ENCODE measurements around the gene KCNG1.

The KCNG1 gene

GRCh38 chr20:51022803-51023616 is at the start of gene KCNG1 (continued):
- TF ChIP-seq, protein P1, sequence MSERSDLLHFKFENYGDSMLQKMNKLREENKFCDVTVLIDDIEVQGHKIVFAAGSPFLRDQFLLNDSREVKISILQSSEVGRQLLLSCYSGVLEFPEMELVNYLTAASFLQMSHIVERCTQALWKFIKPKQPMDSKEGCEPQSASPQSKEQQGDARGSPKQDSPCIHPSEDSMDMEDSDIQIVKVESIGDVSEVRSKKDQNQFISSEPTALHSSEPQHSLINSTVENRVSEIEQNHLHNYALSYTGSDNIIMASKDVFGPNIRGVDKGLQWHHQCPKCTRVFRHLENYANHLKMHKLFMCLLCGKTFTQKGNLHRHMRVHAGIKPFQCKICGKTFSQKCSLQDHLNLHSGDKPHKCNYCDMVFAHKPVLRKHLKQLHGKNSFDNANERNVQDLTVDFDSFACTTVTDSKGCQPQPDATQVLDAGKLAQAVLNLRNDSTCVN (tag by site-specific recombination; optimal IDR thresholded peaks at IDR 0.05) = peak; percentile 78
- TF ChIP-seq ELK4 (IDR thresholded peaks at IDR 0.05; ENCODE audit: borderline replicate concordance, low read depth, low read length) (no peak), YY2 (tag by site-specific recombination; IDR thresholded peaks at IDR 0.05) (no peak), SP2 (tag by site-specific recombination; IDR thresholded peaks at IDR 0.05) (peak; percentile 74), ZNF555 (tag by site-specific recombination; conservative IDR thresholded peaks at IDR 0.05) (no peak), ZNF596 (tag by site-specific recombination; IDR thresholded peaks at IDR 0.05) (0 out of 2 replicates have a peak, but pooled peaks have one; percentile 32), KLF9 (tag by site-specific recombination; IDR thresholded peaks at IDR 0.05; ENCODE audit: low read depth) (peak; percentile 43; the same call in 1 of the 2 replicates), ZNF624 (tag by site-specific recombination; IDR thresholded peaks at IDR 0.05) (no peak), ZNF600 (tag by site-specific recombination; IDR thresholded peaks at IDR 0.05) (no peak), PRDM10 (tag by site-specific recombination; IDR thresholded peaks at IDR 0.05) (peak; percentile 30), ZBTB20 (tag by site-specific recombination; IDR thresholded peaks at IDR 0.05) (peak; percentile 78), ZNF184 (tag by site-specific recombination; IDR thresholded peaks at IDR 0.05) (no peak), KLF8 (tag by site-specific recombination; IDR thresholded peaks at IDR 0.05) (0 out of 2 replicates have a peak, but pooled peaks have one; percentile 31), BCL11A (tag by site-specific recombination; IDR thresholded peaks at IDR 0.05; ENCODE audit: low read depth) (no peak), ZBTB8A (tag by site-specific recombination; IDR thresholded peaks at IDR 0.05) (peak; percentile 89), ZNF366 (tag by site-specific recombination; conservative IDR thresholded peaks at IDR 0.05) (no peak), ZNF692 (tag by site-specific recombination; IDR thresholded peaks at IDR 0.05) (0 out of 2 replicates have a peak, but pooled peaks have one; percentile 41), EGR2 (tag by site-specific recombination; IDR thresholded peaks at IDR 0.05; ENCODE audit: low read depth) (no peak), ZBTB11 (tag by site-specific recombination; conservative IDR thresholded peaks at IDR 0.05; ENCODE audit: low read depth) (no peak; the same call in 1 of the 2 replicates)
- TF ChIP-seq, protein P2, sequence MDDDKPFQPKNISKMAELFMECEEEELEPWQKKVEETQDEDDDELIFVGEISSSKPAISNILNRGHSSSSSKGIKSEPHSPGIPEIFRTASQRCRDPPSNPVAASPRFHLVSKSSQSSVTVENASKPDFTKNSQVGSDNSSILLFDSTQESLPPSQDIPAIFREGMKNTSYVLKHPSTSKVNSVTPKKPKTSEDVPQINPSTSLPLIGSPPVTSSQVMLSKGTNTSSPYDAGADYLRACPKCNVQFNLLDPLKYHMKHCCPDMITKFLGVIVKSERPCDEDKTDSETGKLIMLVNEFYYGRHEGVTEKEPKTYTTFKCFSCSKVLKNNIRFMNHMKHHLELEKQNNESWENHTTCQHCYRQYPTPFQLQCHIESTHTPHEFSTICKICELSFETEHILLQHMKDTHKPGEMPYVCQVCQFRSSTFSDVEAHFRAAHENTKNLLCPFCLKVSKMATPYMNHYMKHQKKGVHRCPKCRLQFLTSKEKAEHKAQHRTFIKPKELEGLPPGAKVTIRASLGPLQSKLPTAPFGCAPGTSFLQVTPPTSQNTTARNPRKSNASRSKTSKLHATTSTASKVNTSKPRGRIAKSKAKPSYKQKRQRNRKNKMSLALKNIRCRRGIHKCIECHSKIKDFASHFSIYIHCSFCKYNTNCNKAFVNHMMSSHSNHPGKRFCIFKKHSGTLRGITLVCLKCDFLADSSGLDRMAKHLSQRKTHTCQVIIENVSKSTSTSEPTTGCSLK (tag by site-specific recombination; IDR thresholded peaks at IDR 0.05) = no peak
- TF ChIP-seq, protein P3, sequence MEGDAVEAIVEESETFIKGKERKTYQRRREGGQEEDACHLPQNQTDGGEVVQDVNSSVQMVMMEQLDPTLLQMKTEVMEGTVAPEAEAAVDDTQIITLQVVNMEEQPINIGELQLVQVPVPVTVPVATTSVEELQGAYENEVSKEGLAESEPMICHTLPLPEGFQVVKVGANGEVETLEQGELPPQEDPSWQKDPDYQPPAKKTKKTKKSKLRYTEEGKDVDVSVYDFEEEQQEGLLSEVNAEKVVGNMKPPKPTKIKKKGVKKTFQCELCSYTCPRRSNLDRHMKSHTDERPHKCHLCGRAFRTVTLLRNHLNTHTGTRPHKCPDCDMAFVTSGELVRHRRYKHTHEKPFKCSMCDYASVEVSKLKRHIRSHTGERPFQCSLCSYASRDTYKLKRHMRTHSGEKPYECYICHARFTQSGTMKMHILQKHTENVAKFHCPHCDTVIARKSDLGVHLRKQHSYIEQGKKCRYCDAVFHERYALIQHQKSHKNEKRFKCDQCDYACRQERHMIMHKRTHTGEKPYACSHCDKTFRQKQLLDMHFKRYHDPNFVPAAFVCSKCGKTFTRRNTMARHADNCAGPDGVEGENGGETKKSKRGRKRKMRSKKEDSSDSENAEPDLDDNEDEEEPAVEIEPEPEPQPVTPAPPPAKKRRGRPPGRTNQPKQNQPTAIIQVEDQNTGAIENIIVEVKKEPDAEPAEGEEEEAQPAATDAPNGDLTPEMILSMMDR (tag by site-specific recombination; IDR thresholded peaks at IDR 0.05) = peak; percentile 53; the same call in 1 of the 2 replicates
